Nephron progenitor cell (in vitro differentiated cells): ENCODE results near the gene GSDMA.

Source experiments
- DNase-seq: peaks from one replicate; pipeline ENCODE4 v3.0.0; 2021
- H3K27ac Mint-ChIP-seq: 2 replicates; pipeline ENCODE4 v1.8.0; 2021; ENCODE audit warnings: mild to moderate bottlenecking, moderate library complexity, mixed read lengths
- H3K27me3 Mint-ChIP-seq: 2 replicates; pipeline ENCODE4 v1.8.0; 2021; ENCODE audit warnings: mild to moderate bottlenecking, low read depth, mixed read lengths; ENCODE audit not compliant: poor library complexity
- H3K36me3 Mint-ChIP-seq: 2 replicates; pipeline ENCODE4 v1.8.0; 2021; ENCODE audit warnings: low read depth, mixed read lengths
- H3K4me1 Mint-ChIP-seq: 2 replicates; pipeline ENCODE4 v1.8.0; 2021; ENCODE audit warnings: mixed read lengths
- H3K4me3 Mint-ChIP-seq: 2 replicates; pipeline ENCODE4 v1.8.0; 2021; ENCODE audit warnings: mild to moderate bottlenecking, moderate library complexity, mixed read lengths
- H3K9me3 Mint-ChIP-seq: 2 replicates; pipeline ENCODE4 v1.8.0; 2021; ENCODE audit warnings: mild to moderate bottlenecking, moderate library complexity, mixed read lengths
- CTCF ChIP-seq: fragments of 200-600 bp; sonication (generic); IDR thresholded peaks from 2 replicates; pipeline ENCODE4 v1.5.0; 2021; ENCODE audit warnings: antibody characterized with exemption

GSDMA gene

DNA sequence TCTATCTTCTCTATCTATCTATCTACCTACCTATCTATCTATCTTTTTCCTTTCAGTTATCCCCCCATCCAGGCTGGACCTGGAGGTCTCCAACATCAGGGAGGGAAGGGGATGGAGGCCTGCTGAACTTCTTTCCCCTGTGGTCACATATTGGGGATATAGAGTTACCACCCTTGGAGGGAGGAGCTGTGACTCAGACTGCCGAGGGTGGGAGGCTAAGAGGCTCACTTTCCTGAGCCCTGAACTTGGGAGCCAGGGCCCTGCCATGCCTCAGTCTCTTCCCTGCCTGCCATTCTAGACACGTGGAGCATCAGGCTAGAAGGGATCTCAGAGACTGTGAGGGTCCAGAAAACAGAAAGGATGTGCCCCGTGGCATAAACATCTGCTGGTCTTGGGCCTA lies 26.9 kb upstream of the GSDMA start:
- peaks cover 4% of the 10 kb centered on the region for H3K9me3 Mint-ChIP-seq
- H3K4me1 Mint-ChIP-seq = peaks cover 72% of the 10 kb centered on the region
- H3K4me3 Mint-ChIP-seq = no peak overlapping the region
- H3K27ac Mint-ChIP-seq = peak overlapping the region; percentile 62
- TF ChIP-seq CTCF = no peak
- DNase-seq = no peak
- no peaks in the 10 kb centered on the region for H3K36me3 Mint-ChIP-seq
- peaks cover 11% of the 10 kb centered on the region for H3K27me3 Mint-ChIP-seq

DNA sequence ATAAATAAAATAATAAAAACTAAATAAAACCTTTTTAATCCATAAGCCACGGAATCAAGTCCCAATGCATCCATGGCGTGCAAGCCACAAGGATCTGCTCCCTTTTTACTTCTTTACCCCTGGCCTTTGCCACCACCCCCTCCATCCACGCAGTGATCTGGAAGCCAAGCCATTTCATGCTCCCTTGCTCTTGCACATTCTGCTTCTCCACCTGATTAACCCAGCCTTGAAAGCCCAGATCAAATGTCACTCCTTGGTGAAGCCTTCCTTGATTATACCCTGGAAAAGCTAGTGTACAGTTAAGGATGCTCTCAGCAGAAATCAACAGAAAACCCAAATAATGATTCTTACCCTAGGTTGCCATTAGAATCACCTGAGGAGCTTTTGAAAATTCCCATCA lies 25.4 kb upstream of the GSDMA start:
- peaks cover 8% of the 10 kb centered on the region for H3K27me3 Mint-ChIP-seq
- peaks cover 4% of the 10 kb centered on the region for H3K9me3 Mint-ChIP-seq
- peak; percentile 24 for DNase-seq
- H3K27ac Mint-ChIP-seq = peak overlapping the region; percentile 62
- no peak overlapping the region for H3K4me3 Mint-ChIP-seq
- TF ChIP-seq CTCF = no peak
- H3K4me1 Mint-ChIP-seq = peaks cover 86% of the 10 kb centered on the region
- no peaks in the 10 kb centered on the region for H3K36me3 Mint-ChIP-seq

GRCh38 chr17:39938140-39938869 lies 24.5 kb upstream of the GSDMA start:
- peaks cover 13% of the 10 kb centered on the region for H3K27me3 Mint-ChIP-seq
- peaks cover under 1% of the 10 kb centered on the region for H3K9me3 Mint-ChIP-seq
- peaks cover 84% of the 10 kb centered on the region for H3K4me1 Mint-ChIP-seq
- TF ChIP-seq CTCF = no peak
- peak overlapping the region; percentile 36 for H3K4me3 Mint-ChIP-seq
- DNase-seq = no peak
- no peak overlapping the region for H3K27ac Mint-ChIP-seq
- H3K36me3 Mint-ChIP-seq = no peaks in the 10 kb centered on the region

- peaks cover 76% of the 10 kb centered on the region for H3K4me1 Mint-ChIP-seq
- no peak overlapping the region for H3K4me3 Mint-ChIP-seq
- H3K9me3 Mint-ChIP-seq = no peaks in the 10 kb centered on the region
- no peak for TF ChIP-seq CTCF
- DNase-seq = no peak
- no peak overlapping the region for H3K27ac Mint-ChIP-seq
- peaks cover 13% of the 10 kb centered on the region for H3K27me3 Mint-ChIP-seq
- H3K36me3 Mint-ChIP-seq = no peaks in the 10 kb centered on the region
These were observed 23.7 kb upstream of the GSDMA start for GRCh38 chr17:39939106-39939505.

DNA sequence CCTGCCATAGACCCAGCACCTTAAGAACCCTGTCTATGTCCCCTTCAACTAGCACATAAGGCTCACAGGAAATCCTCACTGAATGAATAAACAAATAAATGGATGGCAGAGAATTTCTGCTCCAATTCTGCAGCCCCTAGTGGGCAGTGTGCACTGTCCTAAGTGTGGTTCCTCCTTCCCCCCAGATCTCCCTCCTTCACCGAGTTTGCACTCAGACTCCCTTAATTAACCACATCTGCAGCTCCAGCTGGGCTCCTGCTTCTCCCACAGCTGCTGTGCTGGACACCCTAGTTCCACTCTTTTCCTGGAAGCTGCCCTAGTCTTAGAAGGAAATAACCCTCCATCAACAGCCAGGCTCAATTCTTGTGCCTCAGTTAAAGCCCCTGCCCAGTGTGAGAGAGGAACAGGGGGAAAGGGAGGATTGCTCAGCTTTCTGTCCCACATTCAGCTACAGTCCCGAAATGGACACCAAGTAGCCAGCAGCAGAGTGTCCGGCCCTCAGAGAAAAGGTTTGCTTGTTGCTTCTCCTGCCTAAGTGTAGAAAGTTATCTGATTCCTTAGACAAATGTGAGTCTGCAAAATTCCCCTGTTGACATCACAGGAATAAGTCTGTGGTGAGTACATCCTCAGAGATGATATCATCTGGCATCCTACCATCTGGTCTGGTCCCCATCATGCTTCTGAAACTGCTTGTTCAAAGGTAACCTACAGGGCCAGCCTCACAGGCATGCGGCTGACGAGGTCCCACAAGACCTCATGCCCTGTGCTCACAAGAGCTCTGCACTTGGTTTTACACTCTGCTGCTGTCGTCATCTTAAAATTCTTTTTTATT lies 23.0 kb upstream of the GSDMA start:
- DNase-seq = no peak
- peaks cover 13% of the 10 kb centered on the region for H3K27me3 Mint-ChIP-seq
- H3K9me3 Mint-ChIP-seq = no peaks in the 10 kb centered on the region
- peaks cover 70% of the 10 kb centered on the region for H3K4me1 Mint-ChIP-seq
- H3K4me3 Mint-ChIP-seq = no peak overlapping the region
- H3K27ac Mint-ChIP-seq = no peak overlapping the region
- no peaks in the 10 kb centered on the region for H3K36me3 Mint-ChIP-seq
- peak; percentile 24 for TF ChIP-seq CTCF
